A549 (cell line): ENCODE data around the gene NUAK2.

Experiments
- EP300 ChIP-seq, 2 experiments: fragments of >200 bp; sonication (Bioruptor Twin); formaldehyde crosslinking; IDR thresholded peaks; 2 replicates in 1 of 2; 3 replicates in 1 of 2; pipeline ENCODE4 v1.6.1; 2016 to 2017
- HOXB5 ChIP-seq: fragments of 250-450 bp; sonication (Bioruptor Pico); IDR thresholded peaks from 2 replicates; pipeline ENCODE4 v1.5.0; 2020; ENCODE audit warnings: mild to moderate bottlenecking, moderate library complexity

GRCh38 chr1:205301842-205302588, 19.5 kb downstream of the NUAK2 start:
- TF ChIP-seq EP300 (IDR thresholded peaks at IDR 0.05) (no peak), HOXB5 (CRISPR knock-in tag) (peak; percentile 83)
